Type B pancreatic cell (in vitro differentiated cells): Measurements from ENCODE around the gene RBM38. TPM values are rescaled to one million over a fixed set of nuclear protein-coding genes. Genes with fewer than 3 reads are reported as not detected.

ENCODE experiments used
- DNase-seq: peaks from one replicate; pipeline ENCODE4 v3.0.0; 2021; ENCODE audit warnings: mixed read lengths; ENCODE audit not compliant: unreplicated experiment; ENCODE audit errors: extremely low spot score
- H3K27ac Mint-ChIP-seq: 2 replicates; pipeline ENCODE4 v1.8.0; 2021; ENCODE audit warnings: mild to moderate bottlenecking, mixed read lengths
- H3K27me3 Mint-ChIP-seq: 2 replicates; pipeline ENCODE4 v1.8.0; 2021; ENCODE audit warnings: mixed read lengths
- H3K36me3 Mint-ChIP-seq: 2 replicates; pipeline ENCODE4 v1.8.0; 2021; ENCODE audit warnings: mixed read lengths
- H3K4me1 Mint-ChIP-seq: one replicate; pipeline ENCODE4 v1.8.0; 2021; ENCODE audit warnings: mixed read lengths; ENCODE audit not compliant: unreplicated experiment
- H3K4me3 Mint-ChIP-seq: 2 replicates; pipeline ENCODE4 v1.8.0; 2021; ENCODE audit warnings: mild to moderate bottlenecking, mixed read lengths
- H3K9me3 Mint-ChIP-seq: 2 replicates; pipeline ENCODE4 v1.8.0; 2021; ENCODE audit warnings: mixed read lengths
- CTCF ChIP-seq: fragments of 200-600 bp; sonication (generic); conservative IDR thresholded peaks from 2 replicates; pipeline ENCODE4 v1.5.0; 2021; ENCODE audit warnings: antibody characterized with exemption, mild to moderate bottlenecking
- total RNA-seq: library from RNA; stranded (reverse); gene quantifications from 2 replicates; pipeline ENCODE4 v1.2.1, GENCODE V29; 2021; ENCODE audit warnings: low replicate concordance

The RBM38 gene
- total RNA-seq, 1 donor from 2014 or later: 26.5 TPM

GRCh38 chr20:57410398-57410920, 19.3 kb downstream of the RBM38 start:
- no peak for TF ChIP-seq CTCF
- Mint-ChIP-seq H3K27me3 (no peaks in the 10 kb centered on the region), H3K4me3 (no peak overlapping the region), H3K4me1 (peaks cover 11% of the 10 kb centered on the region), H3K36me3 (peaks cover 9% of the 10 kb centered on the region), H3K27ac (no peak overlapping the region), H3K9me3 (no peaks in the 10 kb centered on the region)
- DNase-seq: no peak

GRCh38 chr20:57410924-57411323, 19.7 kb downstream of the RBM38 start:
- Mint-ChIP-seq H3K27me3 (peaks cover 1% of the 10 kb centered on the region), H3K36me3 (peaks cover 9% of the 10 kb centered on the region), H3K4me1 (peaks cover 11% of the 10 kb centered on the region), H3K9me3 (no peaks in the 10 kb centered on the region), H3K4me3 (no peak overlapping the region), H3K27ac (no peak overlapping the region)
- no peak for TF ChIP-seq CTCF
- no peak for DNase-seq

DNA sequence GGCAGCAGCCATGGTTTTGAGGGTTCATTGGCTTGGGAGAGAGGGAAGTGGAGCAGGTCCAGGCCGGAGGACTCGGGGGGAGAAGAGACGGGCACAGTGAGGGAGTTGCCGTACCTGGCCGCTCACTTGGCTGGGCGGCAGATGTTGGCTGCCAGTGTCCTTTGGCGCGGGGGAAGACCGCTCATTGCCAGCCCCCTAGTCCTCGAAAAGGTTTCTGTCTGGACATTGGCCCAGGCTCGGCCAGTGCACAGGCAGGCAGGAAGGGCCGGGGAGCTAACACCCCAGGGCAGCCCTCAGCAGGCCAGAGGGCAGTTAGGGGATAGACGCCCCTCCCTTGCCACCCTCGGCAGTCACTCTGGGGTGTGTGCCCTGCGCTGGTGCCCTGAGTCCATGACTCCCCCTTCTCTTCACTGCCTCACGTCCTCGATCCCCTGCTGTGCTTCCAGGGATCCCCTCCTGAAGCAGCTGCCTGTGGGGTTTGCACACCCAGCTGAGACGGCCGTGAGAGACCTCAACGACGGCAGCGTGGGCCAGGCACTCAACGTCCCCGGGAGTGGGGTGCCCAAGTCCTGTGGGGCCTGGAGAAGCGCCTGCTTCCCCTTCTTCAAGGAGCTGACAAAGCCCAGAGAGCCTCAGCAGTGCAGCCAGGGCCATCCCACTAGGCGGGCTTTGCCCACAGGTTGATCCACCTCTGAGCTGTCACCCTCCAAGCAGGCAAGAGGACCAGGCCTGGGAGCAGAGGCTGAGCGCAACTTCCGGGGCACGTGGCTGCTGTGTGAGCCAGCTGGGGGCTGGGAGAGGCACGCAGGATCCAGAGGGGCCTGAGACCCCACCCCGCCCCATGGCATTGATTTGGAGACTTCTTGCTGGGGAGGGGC, 20.4 kb downstream of the RBM38 start:
- H3K27ac Mint-ChIP-seq: no peak overlapping the region
- no peak overlapping the region for H3K4me3 Mint-ChIP-seq
- no peak for TF ChIP-seq CTCF
- H3K4me1 Mint-ChIP-seq: peaks cover 11% of the 10 kb centered on the region
- H3K27me3 Mint-ChIP-seq: peaks cover 3% of the 10 kb centered on the region
- no peak for DNase-seq
- H3K36me3 Mint-ChIP-seq: peaks cover 9% of the 10 kb centered on the region
- H3K9me3 Mint-ChIP-seq: no peaks in the 10 kb centered on the region

GRCh38 chr20:57412347-57413029, 21.3 kb downstream of the RBM38 start:
- peaks cover 7% of the 10 kb centered on the region for H3K27me3 Mint-ChIP-seq
- peaks cover 11% of the 10 kb centered on the region for H3K4me1 Mint-ChIP-seq
- H3K36me3 Mint-ChIP-seq: peaks cover 9% of the 10 kb centered on the region
- no peak overlapping the region for H3K27ac Mint-ChIP-seq
- H3K9me3 Mint-ChIP-seq: no peaks in the 10 kb centered on the region
- DNase-seq: no peak
- no peak for TF ChIP-seq CTCF
- no peak overlapping the region for H3K4me3 Mint-ChIP-seq

- no peak for DNase-seq
- H3K4me1 Mint-ChIP-seq: peaks cover 13% of the 10 kb centered on the region
- H3K27me3 Mint-ChIP-seq: peaks cover 7% of the 10 kb centered on the region
- TF ChIP-seq CTCF: no peak
- H3K9me3 Mint-ChIP-seq: no peaks in the 10 kb centered on the region
- peaks cover 4% of the 10 kb centered on the region for H3K36me3 Mint-ChIP-seq
- H3K27ac Mint-ChIP-seq: no peak overlapping the region
- H3K4me3 Mint-ChIP-seq: no peak overlapping the region
Observed at GRCh38 chr20:57413986-57414385, 22.8 kb downstream of the RBM38 start.
